Spinal cord (tissue), 10 donors: Measurements from ENCODE around the gene LRP4. TPM values are rescaled to one million over a fixed set of nuclear protein-coding genes. Genes with fewer than 3 reads are reported as not detected.
"Not testable (repeated sequence)": the region's sequence is repeated elsewhere in the genome, so short reads cannot be mapped to it uniquely, and the experiment has no call there.

Source experiments
- DNase-seq, 6 donors: peaks; one replicate each; pipeline versions ENCODE4 v3.0.0 to v3.0.0-alpha.2; 2013 to 2015; ENCODE audit warnings: low spot score in 6 of 6, low read depth in 4 of 6
- H3K27ac ChIP-seq: one replicate; pipeline ENCODE4 v1.5.1; 2013; ENCODE audit warnings: low read depth, low read length, control low read depth
- H3K27me3 ChIP-seq: one replicate; pipeline ENCODE4 v1.6.1; 2013; ENCODE audit warnings: low read length; ENCODE audit not compliant: control insufficient read depth, insufficient read depth
- H3K36me3 ChIP-seq: one replicate; pipeline ENCODE4 v1.6.1; 2013; ENCODE audit warnings: low read length; ENCODE audit not compliant: control insufficient read depth, insufficient read depth
- H3K4me1 ChIP-seq: one replicate; pipeline ENCODE4 v1.6.1; 2013; ENCODE audit warnings: low read length; ENCODE audit not compliant: control insufficient read depth, insufficient read depth
- H3K4me3 ChIP-seq: one replicate; pipeline ENCODE4 v1.5.1; 2013; ENCODE audit warnings: low read depth, low read length, control low read depth
- H3K9me3 ChIP-seq: one replicate; pipeline ENCODE4 v1.6.1; 2013; ENCODE audit warnings: low read length; ENCODE audit not compliant: control insufficient read depth, insufficient read depth
- WGBS: methylation state at CpG from one replicate; pipeline ENCODE4 v1.1.5; 2013; ENCODE audit warnings: missing lambda C conversion rate; ENCODE audit not compliant: insufficient coverage; 5-methylcytosine and 5-hydroxymethylcytosine counted together
- long read RNA-seq, 4 donors: transcript quantifications; one replicate each; lab custom pipeline, GENCODE V29; 2026
- polyA plus RNA-seq, 2 donors: library from polyadenylated mRNA; unstranded; fragments of 120-200 nt; gene quantifications; one replicate each; pipeline ENCODE4 v1.2.1, GENCODE V29; 2013; ENCODE audit not compliant: insufficient read length in 2 of 2
- total RNA-seq, 2 donors: library from RNA; depleted of rRNA in 1 of 2; stranded (reverse); fragments of 120-200 nt in 1 of 2; fragments of >200 nt in 1 of 2; gene quantifications; one replicate each; pipeline versions ENCODE4 v1.2.3 to v1.2.4, GENCODE V29; 2013 to 2014
- donor health status: healthy.

LRP4 gene
- total RNA-seq (10 to 100 TPM; 17.7 to 28.5 TPM), polyA plus RNA-seq (10 to 100 TPM; 62.4 to 72.9 TPM)
- long read RNA-seq, donor 1, full-length matches to known transcripts = 3 of 3 reads
- long read RNA-seq, donor 1, partial matches to known transcripts = 0 of 3 reads
- long read RNA-seq, donor 1, other reads (novel, unspliced or antisense) = 0 of 3 reads
- long read RNA-seq, donor 2, full-length matches to known transcripts = 1 of 1 reads
- long read RNA-seq, donor 2, partial matches to known transcripts = 0 of 1 reads
- long read RNA-seq, donor 2, other reads (novel, unspliced or antisense) = 0 of 1 reads
- long read RNA-seq, donor 3, full-length matches to known transcripts = 1 of 12 reads
- long read RNA-seq, donor 3, partial matches to known transcripts = 11 of 12 reads
- long read RNA-seq, donor 3, other reads (novel, unspliced or antisense) = 0 of 12 reads
- long read RNA-seq, donor 4, partial matches to known transcripts = 0 of 2 reads
- long read RNA-seq, donor 4, other reads (novel, unspliced or antisense) = 0 of 2 reads

GRCh38 chr11:46918083-46918787, at the start of gene LRP4:
LRP4 (minus strand) TSS chr11:46918550; CDS start chr11:46918379, 171 bp downstream.
- DNase-seq = peak in 2 of 6 donors; percentile 48 to 76
- under 1% methylated on average over 95 of the region's 97 CpGs for WGBS

GRCh38 chr11:46967962-46968361, 49.6 kb upstream of the LRP4 start:
- H3K4me1 ChIP-seq = no peaks in the 10 kb centered on the region
- DNase-seq = no peak
- no peak overlapping the region for H3K4me3 ChIP-seq
- 83% methylated on average over 1 of the region's 2 CpGs for WGBS
- no peak overlapping the region for H3K27ac ChIP-seq
- H3K27me3 ChIP-seq = no peaks in the 10 kb centered on the region
- no peaks in the 10 kb centered on the region for H3K36me3 ChIP-seq
- no peaks in the 10 kb centered on the region for H3K9me3 ChIP-seq

More at GRCh38 chr11:46918083-46918787, at the start of gene LRP4:
- Histone ChIP-seq H3K27ac (peak within 1 kb of the TSS; percentile 74), H3K4me3 (peak within 1 kb of the TSS; percentile 61), H3K9me3 (no peaks in the 10 kb centered on the region), H3K4me1 (peaks cover 59% of the 10 kb centered on the region), H3K36me3 (no peaks in the 10 kb centered on the region), H3K27me3 (peaks cover 8% of the 10 kb centered on the region)

- H3K27me3 ChIP-seq = no peaks in the 10 kb centered on the region
- H3K27ac ChIP-seq = no peak overlapping the region
- H3K9me3 ChIP-seq = no peaks in the 10 kb centered on the region
- no peaks in the 10 kb centered on the region for H3K4me1 ChIP-seq
- 80% methylated on average over 1 of the region's 2 CpGs for WGBS
- no peak for DNase-seq
- no peak overlapping the region for H3K4me3 ChIP-seq
- no peaks in the 10 kb centered on the region for H3K36me3 ChIP-seq
Measured at GRCh38 chr11:46966773-46967172, 48.4 kb upstream of the LRP4 start.

GRCh38 chr11:46963844-46964243, 45.5 kb upstream of the LRP4 start:
- Histone ChIP-seq H3K27me3 (no peaks in the 10 kb centered on the region), H3K36me3 (peaks cover 3% of the 10 kb centered on the region), H3K4me3 (no peak overlapping the region), H3K9me3 (no peaks in the 10 kb centered on the region), H3K4me1 (no peaks in the 10 kb centered on the region), H3K27ac (no peak overlapping the region)
- no peak for DNase-seq
- WGBS = 93% methylated on average over 2 of the region's 3 CpGs

GRCh38 chr11:46961886-46962285, 43.5 kb upstream of the LRP4 start:
- H3K27me3 ChIP-seq, H3K36me3 ChIP-seq, H3K9me3 ChIP-seq, DNase-seq, H3K4me1 ChIP-seq, H3K27ac ChIP-seq, H3K4me3 ChIP-seq: not testable (repeated sequence)
- WGBS = no CpG with 5 or more reads among the region's 3 CpGs

GRCh38 chr11:46961041-46961440, 42.7 kb upstream of the LRP4 start:
- Histone ChIP-seq H3K4me3 (no peak overlapping the region), H3K27me3 (no peaks in the 10 kb centered on the region)
- WGBS = no CpG with 5 or more reads among the region's 2 CpGs

GRCh38 chr11:46958777-46959176, 40.4 kb upstream of the LRP4 start:
- H3K4me1 ChIP-seq = no peaks in the 10 kb centered on the region
- no peak overlapping the region for H3K4me3 ChIP-seq
- no peak for DNase-seq
- H3K9me3 ChIP-seq = no peaks in the 10 kb centered on the region
- WGBS = no CpG with 5 or more reads among the region's 1 CpG
- H3K27ac ChIP-seq = no peak overlapping the region
- H3K27me3 ChIP-seq = no peaks in the 10 kb centered on the region
- peaks cover 11% of the 10 kb centered on the region for H3K36me3 ChIP-seq

More at GRCh38 chr11:46961041-46961440, 42.7 kb upstream of the LRP4 start:
- Histone ChIP-seq H3K4me1 (no peaks in the 10 kb centered on the region), H3K27ac (no peak overlapping the region), H3K9me3 (no peaks in the 10 kb centered on the region), H3K36me3 (peaks cover 6% of the 10 kb centered on the region)
- no peak for DNase-seq

GRCh38 chr11:46953093-46953492, 34.7 kb upstream of the LRP4 start:
- no peaks in the 10 kb centered on the region for H3K9me3 ChIP-seq
- WGBS = 88% methylated on average over 5 of the region's 5 CpGs
- H3K4me1 ChIP-seq = no peaks in the 10 kb centered on the region
- no peak overlapping the region for H3K27ac ChIP-seq
- no peak overlapping the region for H3K4me3 ChIP-seq
- DNase-seq = no peak
- H3K27me3 ChIP-seq = no peaks in the 10 kb centered on the region
- peaks cover 8% of the 10 kb centered on the region for H3K36me3 ChIP-seq

GRCh38 chr11:46952553-46952952, 34.2 kb upstream of the LRP4 start:
- H3K27ac ChIP-seq = no peak overlapping the region
- peaks cover 4% of the 10 kb centered on the region for H3K4me1 ChIP-seq
- no CpG with 5 or more reads among the region's 2 CpGs for WGBS
- H3K4me3 ChIP-seq = no peak overlapping the region
- no peaks in the 10 kb centered on the region for H3K27me3 ChIP-seq
- H3K9me3 ChIP-seq = no peaks in the 10 kb centered on the region
- peaks cover 8% of the 10 kb centered on the region for H3K36me3 ChIP-seq
- DNase-seq = no peak
